Central memory CD4-positive, alpha-beta T cell (primary cell): ENCODE results near the gene PANX1.
"Not testable (repeated sequence)": the region's sequence is repeated elsewhere in the genome, so short reads cannot be mapped to it uniquely, and the experiment has no call there.

Source experiments
- DNase-seq: peaks from one replicate; pipeline ENCODE4 v3.0.0; 2022

Gene PANX1

GRCh38 chr11:94150704-94151685, 22.4 kb downstream of the PANX1 start:
- no peak for DNase-seq

- no peak for DNase-seq
Observed at GRCh38 chr11:94151903-94152677, 23.4 kb downstream of the PANX1 start.

- no peak for DNase-seq
Observed at GRCh38 chr11:94152678-94153065, 24.0 kb downstream of the PANX1 start.

GRCh38 chr11:94153320-94153719, 24.7 kb downstream of the PANX1 start:
- no peak for DNase-seq

- DNase-seq, result no peak
Observed at GRCh38 chr11:94154095-94154856, 25.6 kb downstream of the PANX1 start.

GRCh38 chr11:94157339-94157738, 28.7 kb downstream of the PANX1 start:
- DNase-seq, result not testable (repeated sequence)

- DNase-seq, result no peak
Observed at GRCh38 chr11:94168882-94169281, 40.2 kb downstream of the PANX1 start.

- no peak for DNase-seq
Observed at GRCh38 chr11:94169516-94169915, 40.9 kb downstream of the PANX1 start.

GRCh38 chr11:94169930-94170545, 41.4 kb downstream of the PANX1 start:
- no peak for DNase-seq

GRCh38 chr11:94170953-94171352, 42.3 kb downstream of the PANX1 start:
- DNase-seq, result no peak

- no peak for DNase-seq
Observed at GRCh38 chr11:94171693-94172440, 43.2 kb downstream of the PANX1 start.

- DNase-seq, result no peak
Observed at GRCh38 chr11:94175535-94175934, 46.9 kb downstream of the PANX1 start.

- DNase-seq, result no peak
Observed at GRCh38 chr11:94178331-94178730, 49.7 kb downstream of the PANX1 start.

GRCh38 chr11:94179696-94180095, 51.1 kb downstream of the PANX1 start:
- no peak for DNase-seq

GRCh38 chr11:94181526-94181925, 52.9 kb downstream of the PANX1 start:
- no peak for DNase-seq

GRCh38 chr11:94181943-94182342, 53.3 kb downstream of the PANX1 start:
- no peak for DNase-seq

- no peak for DNase-seq
Observed at GRCh38 chr11:94183251-94183885, 54.7 kb downstream of the PANX1 start.

- no peak for DNase-seq
Observed at GRCh38 chr11:94183886-94184264, 55.2 kb downstream of the PANX1 start.

- DNase-seq, result no peak
Observed at GRCh38 chr11:94184362-94184761, 55.7 kb downstream of the PANX1 start.

GRCh38 chr11:94184846-94185245, 56.2 kb downstream of the PANX1 start:
- DNase-seq, result no peak

GRCh38 chr11:94185416-94186084, 56.9 kb downstream of the PANX1 start:
- DNase-seq, result no peak
